A673 (cell line): ENCODE results near the gene PHRF1.

Experiments used
- CTCF ChIP-seq: fragments of 300-800, 200-600 bp; sonication (generic); conservative IDR thresholded peaks from 2 replicates; pipeline ENCODE4 v1.5.1; 2017; ENCODE audit warnings: low read depth, mild to moderate bottlenecking, antibody characterized with exemption, low read length, moderate library complexity, mixed read lengths
- EZH2 ChIP-seq: fragments of 200-600 bp; sonication (generic); IDR thresholded peaks from 2 replicates; pipeline ENCODE4 v1.6.1; 2017; ENCODE audit warnings: borderline replicate concordance, low read depth, mild to moderate bottlenecking, mixed read lengths, antibody characterized with exemption, low read length; ENCODE audit not compliant: poor library complexity, severe bottlenecking

GRCh38 chr11:556662-557256 lies 19.5 kb upstream of the PHRF1 start:
- TF ChIP-seq CTCF, result no peak
- no peak for TF ChIP-seq EZH2
